ENCODE measurements around the gene KIF19. TPM values are rescaled to one million over a fixed set of nuclear protein-coding genes. Genes with fewer than 3 reads are reported as not detected.

Gene KIF19
- polyA plus RNA-seq, 2 of the 4 experiments (the other 2 are of a cell fraction), result not detected

GRCh38 chr17:74314877-74315276, 11.1 kb upstream of the KIF19 start (continued):
- TF ChIP-seq SMC3 (IDR thresholded peaks at IDR 0.05) (no peak), CHD4 (IDR thresholded peaks at IDR 0.05; ENCODE audit: borderline replicate concordance) (no peak), EP300 (IDR thresholded peaks at IDR 0.05) (no peak)

GRCh38 chr17:74316220-74316619, 9.8 kb upstream of the KIF19 start:
- FAIRE-seq (no peak), ATAC-seq (no peak; a peak in 1 of 6 replicates), DNase-seq (ENCODE audit: low read depth in 1 of 2, low spot score in 1 of 2) (no peak)
- CTCF ChIA-PET, result interaction anchor here (0.8 to 1.3 kb wide), 3 partner anchors 12 to 45 kb away, joined by 3 to 5 read pairs (median 3); no protein-coding TSS in a partner anchor
- H3K4me1 ChIP-seq, result no peaks in the 10 kb centered on the region
- no peak overlapping the region for H3K4me3 ChIP-seq
- H3K9me3 ChIP-seq, result no peaks in the 10 kb centered on the region
- POLR2A ChIA-PET, result no interaction called here
- WGBS (ENCODE audit: missing lambda C conversion rate), result 48% methylated on average over 10 of the region's 10 CpGs
- no peak overlapping the region for H3K4me2 ChIP-seq
- H3K27ac ChIP-seq, result no peak overlapping the region
- TF ChIP-seq EP300 (IDR thresholded peaks at IDR 0.05) (no peak), NR3C1 (IDR thresholded peaks at IDR 0.05) (no peak), HOXB13 (CRISPR knock-in tag; IDR thresholded peaks at IDR 0.05; ENCODE audit: low read depth) (no peak)

GRCh38 chr17:74317071-74317470, 9.0 kb upstream of the KIF19 start:
- Histone ChIP-seq H3K4me2 (no peak overlapping the region), H3K4me1 (no peaks in the 10 kb centered on the region), H3K27ac (no peak overlapping the region), H3K4me3 (no peak overlapping the region), H3K9me3 (no peaks in the 10 kb centered on the region)
- WGBS (ENCODE audit: missing lambda C conversion rate), result 57% methylated on average over 15 of the region's 16 CpGs
- ATAC-seq, result no peak
- FAIRE-seq, result no peak
- no peak for TF ChIP-seq PBX3 (IDR thresholded peaks at IDR 0.05)
- no peak for TF ChIP-seq NFE2L2 (conservative IDR thresholded peaks at IDR 0.05; ENCODE audit: low read length)
- no peak for TF ChIP-seq ZC3H11A (IDR thresholded peaks at IDR 0.05)
- no peak for TF ChIP-seq PHF8 (IDR thresholded peaks at IDR 0.05; ENCODE audit: borderline replicate concordance, low read depth)
- TF ChIP-seq HES2 (IDR thresholded peaks at IDR 0.05), result no peak
- TF ChIP-seq MYC (IDR thresholded peaks at IDR 0.05; ENCODE audit: borderline replicate concordance, low read length), result no peak
- no peak for TF ChIP-seq CBX2 (IDR thresholded peaks at IDR 0.05; ENCODE audit: borderline replicate concordance, low read depth)
- no peak for TF ChIP-seq ZSCAN20 (CRISPR knock-in tag; IDR thresholded peaks at IDR 0.05)
- no peak for TF ChIP-seq SREBF2 (IDR thresholded peaks at IDR 0.05)
- no peak for TF ChIP-seq BHLHE40 (IDR thresholded peaks at IDR 0.05; ENCODE audit: low read depth, low read length)
- no peak for TF ChIP-seq GATA3 (IDR thresholded peaks at IDR 0.05; ENCODE audit: borderline replicate concordance)
- TF ChIP-seq HOXB13 (CRISPR knock-in tag; IDR thresholded peaks at IDR 0.05; ENCODE audit: low read depth), result no peak
- no peak for TF ChIP-seq ELK1 (IDR thresholded peaks at IDR 0.05; ENCODE audit: low read depth, low read length)
- no peak for TF ChIP-seq FOSB (CRISPR knock-in tag; IDR thresholded peaks at IDR 0.05)
- TF ChIP-seq MAZ (IDR thresholded peaks at IDR 0.05; ENCODE audit: borderline replicate concordance, low read depth, low read length), result no peak
- ChIA-PET CTCF (interaction anchor here (0.8 to 3.0 kb wide), 3 partner anchors 13 to 51 kb away, joined by 3 to 10 read pairs (median 5); partner anchors contain the start of gene GPR142), POLR2A (no interaction called here)
- DNase-seq (ENCODE audit: low read depth in 1 of 2, low spot score in 1 of 2), result no peak

- 84% methylated on average over 10 of the region's 10 CpGs for WGBS (ENCODE audit: missing lambda C conversion rate)
- no peak for FAIRE-seq
- Histone ChIP-seq H3K9me3 (no peaks in the 10 kb centered on the region), H3K4me1 (no peaks in the 10 kb centered on the region), H3K4me3 (no peak overlapping the region), H3K4me2 (no peak overlapping the region), H3K27ac (no peak overlapping the region)
- TF ChIP-seq KDM1A (IDR thresholded peaks at IDR 0.05; ENCODE audit: low read depth), result no peak
- TF ChIP-seq ATOH8 (CRISPR knock-in tag; IDR thresholded peaks at IDR 0.05; ENCODE audit: low read depth), result no peak
- ATAC-seq, result no peak
- CTCF ChIA-PET, result interaction anchor here (1.4 to 3.0 kb wide), 2 partner anchors 33 to 50 kb away, joined by 3 to 10 read pairs; partner anchors contain the start of gene GPR142
- DNase-seq (ENCODE audit: low read depth in 1 of 2, low spot score in 1 of 2), result no peak
- POLR2A ChIA-PET, result no interaction called here
Observed at GRCh38 chr17:74318391-74318790, 7.6 kb upstream of the KIF19 start.

Data from A549 (cell line).